H1 (cell line): Measurements from ENCODE around the gene SIRT6. TPM values are rescaled to one million over a fixed set of nuclear protein-coding genes. Genes with fewer than 3 reads are reported as not detected.

Experiments
- CTCF ChIA-PET: fragments of 300-600 bp; sonication (Branson Sonifier 250); formaldehyde crosslinking; loops from one replicate; lab custom pipeline; 2021; ENCODE audit not compliant: partially characterized antibody; lab: Charles Lee
- POLR2A ChIA-PET: fragments of 300-600 bp; sonication (Branson Sonifier 250); formaldehyde crosslinking; loops from one replicate; lab custom pipeline; 2021; ENCODE audit warnings: inconsistent platforms; ENCODE audit not compliant: partially characterized antibody; lab: Charles Lee
- DNase-seq, 2 experiments: peaks; one replicate each; pipeline versions ENCODE4 v3.0.0 to v3.0.0-alpha.2; 2010 to 2022; ENCODE audit warnings: low spot score in 2 of 2, low read depth in 1 of 2, mixed read lengths in 1 of 2
- FAIRE-seq: peaks from 2 replicates; lab custom pipeline; 2011; peaks lifted over from hg19 to GRCh38; lab: Jason Lieb, UNC
- H2AFZ ChIP-seq: 2 replicates; pipeline ENCODE4 v1.8.1; 2012; ENCODE audit warnings: low read length, inconsistent platforms
- H2AK5ac ChIP-seq: 2 replicates; pipeline ENCODE4 v1.6.1; 2013; ENCODE audit warnings: low read depth, low read length
- H2BK120ac ChIP-seq: replicated peaks from 2 replicates; pipeline ENCODE3; 2013; ENCODE audit warnings: low read depth, low read length, inconsistent platforms
- H2BK12ac ChIP-seq: 2 replicates; pipeline ENCODE4 v1.6.1; 2013; ENCODE audit warnings: low read depth, low read length
- H2BK15ac ChIP-seq: 2 replicates; pipeline ENCODE4 v1.6.1; 2013; ENCODE audit warnings: low read length
- H2BK20ac ChIP-seq: 2 replicates; pipeline ENCODE4 v1.6.1; 2013; ENCODE audit warnings: low read length
- H2BK5ac ChIP-seq: 2 replicates; pipeline ENCODE4 v1.6.1; 2013; ENCODE audit warnings: low read depth, low read length
- H3K14ac ChIP-seq: 2 replicates; pipeline ENCODE4 v1.6.1; 2013; ENCODE audit warnings: inconsistent platforms; ENCODE audit not compliant: insufficient read length
- H3K18ac ChIP-seq: 2 replicates; pipeline ENCODE4 v1.6.1; 2013; ENCODE audit warnings: low read length; ENCODE audit errors: extremely low read depth
- H3K23ac ChIP-seq: 2 replicates; pipeline ENCODE4 v1.6.1; 2013; ENCODE audit warnings: inconsistent platforms; ENCODE audit not compliant: insufficient read length
- H3K23me2 ChIP-seq: 2 replicates; pipeline ENCODE4 v1.6.1; 2013; ENCODE audit warnings: low read depth, low read length
- H3K27ac ChIP-seq: 2 replicates; pipeline ENCODE4 v1.6.1; 2011; ENCODE audit warnings: low read depth, low read length, inconsistent platforms
- H3K27me3 ChIP-seq, 4 experiments: replicated peaks in 1 of 4; 1 replicate in 1 of 4; 2 replicates in 3 of 4; pipeline versions ENCODE4 v1.6.1 to v1.8.1; 2011 to 2013; ENCODE audit warnings: low read length in 3 of 4, mild to moderate bottlenecking in 3 of 4, inconsistent platforms in 2 of 4, mixed read lengths in 2 of 4, moderate library complexity in 1 of 4; ENCODE audit not compliant: control insufficient read depth in 3 of 4, insufficient read depth in 3 of 4; ENCODE audit errors: extremely low read depth in 1 of 4
- H3K36me3 ChIP-seq, 4 experiments: 2 replicates each; pipeline versions ENCODE4 v1.6.1 to v1.8.1; 2011 to 2013; ENCODE audit warnings: mild to moderate bottlenecking in 4 of 4, low read length in 3 of 4, moderate library complexity in 2 of 4, control low read depth in 1 of 4, inconsistent platforms in 1 of 4; ENCODE audit not compliant: insufficient read depth in 4 of 4, control insufficient read depth in 2 of 4
- H3K4ac ChIP-seq: replicated peaks from 2 replicates; pipeline ENCODE3; 2013; ENCODE audit warnings: low read length, low read depth, mixed read lengths, inconsistent platforms; ENCODE audit not compliant: insufficient read length
- H3K4me1 ChIP-seq, 4 experiments: replicated peaks in 1 of 4; 1 replicate in 1 of 4; 2 replicates in 3 of 4; pipeline versions ENCODE4 v1.6.1 to v1.8.1; 2011 to 2013; ENCODE audit warnings: low read length in 3 of 4, inconsistent platforms in 2 of 4, mixed read lengths in 1 of 4; ENCODE audit not compliant: insufficient read depth in 4 of 4, control insufficient read depth in 3 of 4
- H3K4me2 ChIP-seq, 2 experiments: 2 replicates each; pipeline versions ENCODE4 v1.6.1 to v1.8.1; 2011 to 2013; ENCODE audit warnings: low read depth in 2 of 2, low read length in 2 of 2, control low read depth in 1 of 2, inconsistent platforms in 1 of 2, mild to moderate bottlenecking in 1 of 2; ENCODE audit not compliant: insufficient read depth in 1 of 2
- H3K4me3 ChIP-seq, 4 experiments: fragments of 200-600, 300-600 bp in 1 of 4; sonication (generic), shearing (Covaris generic), sonication (Bioruptor Twin) in 1 of 4; 2 replicates each; pipeline versions ENCODE4 v1.5.1 to v1.8.1; 2011 to 2016; ENCODE audit warnings: low read length in 4 of 4, low read depth in 3 of 4, control low read depth in 2 of 4, inconsistent platforms in 2 of 4, mild to moderate bottlenecking in 2 of 4, mixed read lengths in 1 of 4, moderate library complexity in 1 of 4; ENCODE audit not compliant: insufficient read depth in 2 of 4; ENCODE audit errors: extremely low read depth in 1 of 4
- H3K56ac ChIP-seq: replicated peaks from 2 replicates; pipeline ENCODE3; 2013; ENCODE audit warnings: low read depth, mild to moderate bottlenecking, mixed read lengths, low read length, inconsistent platforms; ENCODE audit not compliant: insufficient read length
- H3K79me1 ChIP-seq: 2 replicates; pipeline ENCODE4 v1.6.1; 2013; ENCODE audit warnings: low read depth, low read length, control low read depth
- H3K79me2 ChIP-seq, 2 experiments: 2 replicates each; pipeline versions ENCODE4 v1.6.1 to v1.8.1; 2012 to 2013; ENCODE audit warnings: low read length in 2 of 2, mild to moderate bottlenecking in 2 of 2, inconsistent platforms in 1 of 2; ENCODE audit not compliant: insufficient read depth in 2 of 2, control insufficient read depth in 1 of 2
- H3K9ac ChIP-seq, 4 experiments: replicated peaks in 1 of 4; 1 replicate in 1 of 4; 2 replicates in 3 of 4; pipeline versions ENCODE4 v1.6.1 to v1.8.1; 2011 to 2013; ENCODE audit warnings: low read depth in 3 of 4, low read length in 3 of 4, control low read depth in 2 of 4, mild to moderate bottlenecking in 2 of 4, moderate library complexity in 2 of 4, inconsistent platforms in 1 of 4; ENCODE audit errors: extremely low read depth in 1 of 4
- H3K9me3 ChIP-seq, 2 experiments: 2 replicates each; pipeline versions ENCODE4 v1.6.1 to v1.8.1; 2012 to 2013; ENCODE audit warnings: mild to moderate bottlenecking in 2 of 2, moderate library complexity in 2 of 2, control low read depth in 1 of 2, inconsistent platforms in 1 of 2, low read depth in 1 of 2, low read length in 1 of 2, mixed read lengths in 1 of 2; ENCODE audit not compliant: insufficient read depth in 2 of 2
- H4K20me1 ChIP-seq, 2 experiments: replicated peaks in 1 of 2; 2 replicates each; pipeline versions ENCODE3 to v1.8.1; 2011 to 2013; ENCODE audit warnings: inconsistent platforms in 2 of 2, low read length in 2 of 2, mild to moderate bottlenecking in 1 of 2; ENCODE audit not compliant: insufficient read depth in 2 of 2, control insufficient read depth in 1 of 2
- H4K5ac ChIP-seq: 2 replicates; pipeline ENCODE4 v1.6.1; 2013; ENCODE audit warnings: low read length, low read depth, mixed read lengths, inconsistent platforms; ENCODE audit not compliant: insufficient read length
- H4K8ac ChIP-seq: 2 replicates; pipeline ENCODE4 v1.8.0; 2013; ENCODE audit warnings: mild to moderate bottlenecking, moderate library complexity, low read length, inconsistent platforms; ENCODE audit not compliant: insufficient read depth; ENCODE audit errors: extremely low read depth
- H4K91ac ChIP-seq: replicated peaks from 2 replicates; pipeline ENCODE3; 2013; ENCODE audit warnings: low read length, mixed read lengths, inconsistent platforms; ENCODE audit not compliant: insufficient read length
- CBX8 ChIP-seq: fragments of 300-800, 300-1000 bp; sonication (generic); IDR thresholded peaks from 2 replicates; pipeline ENCODE4 v1.7.1; 2016; ENCODE audit warnings: low read depth, low read length, borderline replicate concordance
- CHD2 ChIP-seq: IDR thresholded peaks from 2 replicates; pipeline ENCODE4 v1.6.1; 2012; ENCODE audit warnings: low read length, improper control_type of control experiment
- CREB1 ChIP-seq: IDR thresholded peaks from 2 replicates; pipeline ENCODE4 v1.6.1; 2012; ENCODE audit warnings: inconsistent platforms
- EGR1 ChIP-seq: IDR thresholded peaks from 2 replicates; pipeline ENCODE4 v1.6.1; 2011; ENCODE audit warnings: low read depth, low read length, borderline replicate concordance
- EZH2 ChIP-seq: fragments of 200-600 bp; sonication (generic); IDR thresholded peaks from 2 replicates; pipeline ENCODE4 v1.7.1; 2012; ENCODE audit warnings: low read depth, mild to moderate bottlenecking, moderate library complexity, low read length, inconsistent platforms; ENCODE audit not compliant: severe bottlenecking
- FOSL1 ChIP-seq: IDR thresholded peaks from 2 replicates; pipeline ENCODE4 v1.6.1; 2011; ENCODE audit warnings: mild to moderate bottlenecking, low read depth, low read length, moderate library complexity; ENCODE audit not compliant: insufficient read depth
- GABPA ChIP-seq: IDR thresholded peaks from 2 replicates; pipeline ENCODE4 v1.6.1; 2011; ENCODE audit warnings: mild to moderate bottlenecking, low read length, moderate library complexity, borderline replicate concordance; ENCODE audit not compliant: insufficient read depth
- MAFK ChIP-seq: IDR thresholded peaks from 2 replicates; pipeline ENCODE4 v1.6.1; 2012; ENCODE audit warnings: low read depth, mild to moderate bottlenecking, improper control_type of control experiment, low read length
- SIX5 ChIP-seq: IDR thresholded peaks from 2 replicates; pipeline ENCODE4 v1.6.1; 2011; ENCODE audit warnings: mild to moderate bottlenecking, low read depth, low read length
- TAF7 ChIP-seq: optimal IDR thresholded peaks from 2 replicates; pipeline ENCODE3; 2011; ENCODE audit warnings: low read depth, mild to moderate bottlenecking, inconsistent platforms, low read length, moderate library complexity, borderline replicate concordance
- TBP ChIP-seq: IDR thresholded peaks from 2 replicates; pipeline ENCODE4 v1.6.1; 2011; ENCODE audit warnings: low read depth, low read length, improper control_type of control experiment
- TCF12 ChIP-seq: IDR thresholded peaks from 2 replicates; pipeline ENCODE4 v1.6.1; 2011; ENCODE audit warnings: low read depth, mild to moderate bottlenecking, low read length
- YY1 ChIP-seq: IDR thresholded peaks from 2 replicates; pipeline ENCODE4 v1.6.1; 2011; ENCODE audit warnings: low read depth, mild to moderate bottlenecking, low read length
- ZNF274 ChIP-seq: IDR thresholded peaks from 2 replicates; pipeline ENCODE4 v1.7.0; 2012; ENCODE audit warnings: low read length, borderline replicate concordance; ENCODE audit errors: extremely low read depth
- WGBS, 2 experiments: shearing (Covaris generic) in 1 of 2; methylation state at CpG; one replicate each; pipeline versions ENCODE4 v1.1.6 to v1.1.7; 2013 to 2015; ENCODE audit warnings: low lambda C conversion rate in 2 of 2, mixed read lengths in 2 of 2, inconsistent platforms in 1 of 2, low coverage in 1 of 2, missing lambda C conversion rate in 1 of 2; ENCODE audit not compliant: insufficient replicate concordance in 2 of 2, insufficient coverage in 1 of 2, insufficient read length in 1 of 2; ENCODE audit errors: extremely low coverage in 1 of 2, missing lambda C conversion rate in 1 of 2; 5-methylcytosine and 5-hydroxymethylcytosine counted together
- polyA plus RNA-seq, 7 experiments: library from polyadenylated mRNA; depleted of rRNA in 3 of 7; stranded (reverse) in 5 of 7; unstranded in 2 of 7; fragments of >200 nt in 5 of 7; fragments of 200-250 nt in 2 of 7; gene quantifications; 1 replicate in 5 of 7; 2 replicates in 1 of 7; 4 replicates in 1 of 7; pipeline versions ENCODE4 v1.2.1 to v1.2.3, GENCODE V29; 2011 to 2013; ENCODE audit warnings: missing spikeins in 2 of 7, mixed read lengths in 2 of 7
- total RNA-seq: library from RNA; stranded (reverse); fragmentation: NEBNext Ultra II Directional; extraction: Animal tissue kit (Norgen Biotek cat#: 25700); gene quantifications from 2 replicates; pipeline ENCODE4 v1.2.1, GENCODE V29; 2021

Gene SIRT6
- total and polyA plus RNA-seq, 2 of the 8 experiments (the other 6 are each of a cell fraction or from before 2014, with no cell fraction given), result 25.2 to 27.0 TPM

DNA sequence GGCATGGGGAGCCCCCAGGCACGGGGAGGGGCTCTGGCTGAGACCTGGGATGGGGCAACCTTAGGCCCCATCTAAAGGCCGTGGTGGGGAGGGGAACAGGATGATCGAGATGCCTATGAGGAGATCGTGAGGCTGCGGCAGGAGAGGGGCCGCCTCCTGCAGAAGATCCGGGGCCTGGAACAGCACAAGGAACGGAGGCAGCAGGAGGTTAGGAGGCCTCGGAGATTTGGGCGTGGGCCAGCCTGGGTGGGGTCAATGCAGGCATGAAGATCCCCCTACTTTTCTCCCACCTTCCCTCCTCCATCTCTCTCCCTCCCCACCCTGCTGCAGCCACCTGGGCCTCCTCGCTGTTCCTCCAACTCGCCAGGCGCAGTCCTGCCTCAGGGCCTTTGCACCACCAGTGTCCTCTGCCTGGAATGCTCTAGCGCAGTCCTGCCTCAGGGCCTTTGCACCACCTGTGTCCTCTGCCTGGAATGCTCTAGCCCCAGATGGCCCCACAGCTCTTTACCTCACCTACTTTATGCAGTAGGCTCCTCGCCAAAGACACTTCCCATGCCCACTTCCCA is 27.9 kb upstream of the SIRT6 start:
- ChIA-PET POLR2A (interaction anchor here (1.0 kb wide), 1 partner anchor 8 kb away, joined by 3 read pairs; no protein-coding TSS in a partner anchor), CTCF (no interaction called here)
- H3K23me2 ChIP-seq, result no peaks in the 10 kb centered on the region
- no peak overlapping the region for H4K8ac ChIP-seq
- H3K56ac ChIP-seq, result no peak overlapping the region
- H3K9me3 ChIP-seq, result no peaks in the 10 kb centered on the region
- H3K79me2 ChIP-seq, result no peaks in the 10 kb centered on the region
- no peak overlapping the region for H4K5ac ChIP-seq
- H3K14ac ChIP-seq, result no peak overlapping the region
- 86% methylated on average over 15 of the region's 15 CpGs; no CpG with 5 or more reads in 1 of the 2 experiments for WGBS, 2 experiments
- no peaks in the 10 kb centered on the region for H3K27me3 ChIP-seq
- H4K91ac ChIP-seq, result no peak overlapping the region
- H3K18ac ChIP-seq, result no peak overlapping the region
- TF ChIP-seq TCF12, result no peak
- no peak for TF ChIP-seq ZNF274
- no peak for TF ChIP-seq MAFK
- TF ChIP-seq FOSL1, result no peak
- TF ChIP-seq GABPA, result no peak
- no peak for TF ChIP-seq TBP
- no peak for TF ChIP-seq CHD2
- TF ChIP-seq EGR1, result no peak
- TF ChIP-seq CBX8, result no peak
- TF ChIP-seq EZH2, result no peak
- TF ChIP-seq SIX5, result no peak
- TF ChIP-seq TAF7, result no peak
- no peak for TF ChIP-seq CREB1
- TF ChIP-seq YY1, result no peak
- TF ChIP-seq, all 59 proteins: peak for 0
- FAIRE-seq (no peak), DNase-seq (no peak)
- no peak overlapping the region for H2BK5ac ChIP-seq
- H4K20me1 ChIP-seq, result peaks cover 0 to 2% of the 10 kb centered on the region in 2 experiments
- no peak overlapping the region for H2BK12ac ChIP-seq
- no peaks in the 10 kb centered on the region; a peak in 1 of 7 replicates for H3K4me1 ChIP-seq
- H3K4me2 ChIP-seq, result no peak overlapping the region
- H2BK120ac ChIP-seq, result no peak overlapping the region
- no peak overlapping the region for H2AFZ ChIP-seq
- no peak overlapping the region for H3K4ac ChIP-seq
- H2BK20ac ChIP-seq, result no peak overlapping the region
- H3K4me3 ChIP-seq, result no peak overlapping the region
- no peaks in the 10 kb centered on the region for H3K79me1 ChIP-seq
- no peak overlapping the region for H3K27ac ChIP-seq
- H2AK5ac ChIP-seq, result no peak overlapping the region
- H3K9ac ChIP-seq, result no peak overlapping the region
- H2BK15ac ChIP-seq, result no peak overlapping the region
- H3K36me3 ChIP-seq, result no peaks in the 10 kb centered on the region
- no peak overlapping the region for H3K23ac ChIP-seq
